Measurements from ENCODE around the gene KIF4A. TPM values are rescaled to one million over a fixed set of nuclear protein-coding genes. Genes with fewer than 3 reads are reported as not detected.

The KIF4A gene
- total RNA-seq, 4 donors from 2014 or later = 0.11 to 0.71 (median 0.13) TPM; not detected in 1

DNA sequence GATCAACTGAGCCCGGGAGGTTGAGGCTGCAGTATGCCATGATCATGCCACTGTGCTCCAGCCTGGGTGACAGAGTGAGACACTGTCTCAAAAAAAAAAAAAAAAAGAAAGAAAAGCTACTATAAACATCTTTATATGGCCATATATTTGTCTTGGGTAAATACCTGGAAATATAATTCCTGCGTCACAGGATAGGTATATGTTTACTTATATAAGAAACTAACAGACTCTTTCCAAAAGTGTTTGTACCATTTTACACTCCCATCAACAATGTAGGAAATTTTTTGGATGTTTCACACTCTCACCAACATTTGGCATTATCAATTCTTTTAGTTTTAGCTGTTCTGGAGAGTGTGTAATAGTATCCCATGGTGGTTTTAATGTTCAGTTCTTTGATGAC, 42.7 kb upstream of the KIF4A start:
- no peak for TF ChIP-seq POLR2A (IDR thresholded peaks at IDR 0.05)
- TF ChIP-seq, protein P1, sequence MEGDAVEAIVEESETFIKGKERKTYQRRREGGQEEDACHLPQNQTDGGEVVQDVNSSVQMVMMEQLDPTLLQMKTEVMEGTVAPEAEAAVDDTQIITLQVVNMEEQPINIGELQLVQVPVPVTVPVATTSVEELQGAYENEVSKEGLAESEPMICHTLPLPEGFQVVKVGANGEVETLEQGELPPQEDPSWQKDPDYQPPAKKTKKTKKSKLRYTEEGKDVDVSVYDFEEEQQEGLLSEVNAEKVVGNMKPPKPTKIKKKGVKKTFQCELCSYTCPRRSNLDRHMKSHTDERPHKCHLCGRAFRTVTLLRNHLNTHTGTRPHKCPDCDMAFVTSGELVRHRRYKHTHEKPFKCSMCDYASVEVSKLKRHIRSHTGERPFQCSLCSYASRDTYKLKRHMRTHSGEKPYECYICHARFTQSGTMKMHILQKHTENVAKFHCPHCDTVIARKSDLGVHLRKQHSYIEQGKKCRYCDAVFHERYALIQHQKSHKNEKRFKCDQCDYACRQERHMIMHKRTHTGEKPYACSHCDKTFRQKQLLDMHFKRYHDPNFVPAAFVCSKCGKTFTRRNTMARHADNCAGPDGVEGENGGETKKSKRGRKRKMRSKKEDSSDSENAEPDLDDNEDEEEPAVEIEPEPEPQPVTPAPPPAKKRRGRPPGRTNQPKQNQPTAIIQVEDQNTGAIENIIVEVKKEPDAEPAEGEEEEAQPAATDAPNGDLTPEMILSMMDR (IDR thresholded peaks at IDR 0.05) = no peak
- H3K27me3 ChIP-seq = no peaks in the 10 kb centered on the region
- 93 to 100% methylated on average over 2 of the region's 2 CpGs for WGBS, 2 donors
- no peak for DNase-seq
- no peak overlapping the region for H3K4me3 ChIP-seq (replicated peaks in 1 of 3)
- H3K4me1 ChIP-seq = no peaks in the 10 kb centered on the region
- no peaks in the 10 kb centered on the region for H3K9me3 ChIP-seq
- H3K36me3 ChIP-seq = no peaks in the 10 kb centered on the region
- intact Hi-C loops (cut with DNase I) = no loop called here
- H3K27ac ChIP-seq = no peak overlapping the region

DNA sequence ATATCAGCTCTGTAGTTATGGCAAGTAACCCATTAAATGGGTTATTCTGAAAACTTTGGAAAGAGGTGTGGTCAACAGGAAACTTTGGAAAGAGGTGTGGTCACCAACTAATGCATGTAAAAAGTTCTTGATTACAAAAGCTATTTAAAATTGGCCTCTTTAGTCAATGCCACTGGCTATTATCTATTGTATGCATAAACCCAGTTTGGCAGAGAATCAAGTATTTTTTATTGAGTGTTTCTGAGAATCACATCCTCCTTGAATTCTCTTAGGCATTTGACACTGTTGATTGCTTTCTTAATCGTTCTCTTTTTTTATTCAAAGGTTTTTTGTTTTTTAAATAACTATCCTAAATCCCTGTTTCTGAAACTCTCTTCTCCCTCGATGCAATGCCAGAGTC, 37.4 kb upstream of the KIF4A start:
- Histone ChIP-seq H3K27me3 (no peaks in the 10 kb centered on the region), H3K4me3 (replicated peaks in 1 of 3) (no peak overlapping the region), H3K36me3 (no peaks in the 10 kb centered on the region), H3K9me3 (no peaks in the 10 kb centered on the region), H3K4me1 (no peaks in the 10 kb centered on the region), H3K27ac (no peak overlapping the region)
- intact Hi-C loops (cut with DNase I) = no loop called here
- TF ChIP-seq, protein P1 (IDR thresholded peaks at IDR 0.05) = no peak
- no peak for TF ChIP-seq POLR2A (IDR thresholded peaks at IDR 0.05)
- WGBS, 2 donors = 36 to 64% methylated on average over 2 of the region's 2 CpGs
- no peak for DNase-seq

DNA sequence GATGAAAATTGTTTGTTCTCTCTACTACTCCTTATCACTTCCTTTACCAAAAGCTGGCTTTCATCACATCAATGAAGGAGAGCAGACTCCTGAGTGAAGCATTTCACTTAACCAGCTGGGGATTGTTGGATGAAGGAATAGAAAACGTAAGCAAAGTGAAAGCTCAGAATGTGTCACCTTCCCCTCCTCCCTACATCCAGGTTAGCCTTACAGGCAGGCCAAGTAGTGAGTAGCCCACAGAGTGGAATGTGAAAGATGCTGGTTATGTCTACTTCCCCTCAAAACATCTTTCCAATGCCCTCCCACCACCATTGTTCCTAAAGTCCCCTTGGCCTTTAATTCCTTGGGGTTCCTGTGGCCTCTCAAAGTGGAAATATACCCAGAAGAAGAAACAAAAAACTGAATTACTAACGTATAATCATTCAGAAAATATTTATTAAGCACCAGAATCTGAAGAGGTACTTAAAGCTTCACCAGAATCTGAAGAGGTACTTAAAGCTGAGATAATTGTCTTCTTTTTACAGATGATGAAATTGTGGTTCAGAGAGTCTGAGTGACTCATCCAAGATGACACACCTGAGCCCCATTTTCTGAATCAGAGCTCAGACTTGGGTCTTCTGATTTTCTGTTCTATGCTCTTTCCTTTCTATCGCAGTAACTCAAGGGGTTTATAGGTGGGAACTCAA, 36.4 kb upstream of the KIF4A start:
- Histone ChIP-seq H3K4me3 (replicated peaks in 1 of 3) (no peak overlapping the region), H3K36me3 (no peaks in the 10 kb centered on the region), H3K4me1 (no peaks in the 10 kb centered on the region), H3K9me3 (no peaks in the 10 kb centered on the region), H3K27ac (no peak overlapping the region), H3K27me3 (no peaks in the 10 kb centered on the region)
- DNase-seq = no peak
- 72 to 82% methylated on average over 3 of the region's 3 CpGs for WGBS, 2 donors
- intact Hi-C loops (cut with DNase I) = no loop called here
- TF ChIP-seq, protein P1 (IDR thresholded peaks at IDR 0.05) = no peak
- no peak for TF ChIP-seq POLR2A (IDR thresholded peaks at IDR 0.05)

DNA sequence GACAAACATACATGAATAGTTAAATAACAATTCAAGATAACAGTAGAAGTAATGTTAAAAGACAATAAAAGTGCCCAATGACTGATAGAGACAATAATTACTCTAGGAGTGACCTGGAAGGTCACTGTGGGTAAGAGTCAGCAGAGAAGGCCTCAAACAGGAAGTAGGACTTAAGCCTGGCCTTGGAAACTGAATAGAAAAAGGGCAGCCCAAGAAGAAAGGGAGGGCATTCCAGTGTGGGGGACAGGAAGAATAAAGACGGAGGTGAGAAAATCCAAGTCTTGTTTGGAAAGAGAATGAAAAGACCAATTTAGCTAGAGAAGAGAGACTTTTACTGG, 35.9 kb upstream of the KIF4A start:
- Histone ChIP-seq H3K4me3 (replicated peaks in 1 of 3) (no peak overlapping the region), H3K4me1 (no peaks in the 10 kb centered on the region), H3K27me3 (no peaks in the 10 kb centered on the region), H3K9me3 (no peaks in the 10 kb centered on the region), H3K27ac (no peak overlapping the region), H3K36me3 (no peaks in the 10 kb centered on the region)
- no peak for TF ChIP-seq POLR2A (IDR thresholded peaks at IDR 0.05)
- TF ChIP-seq, protein P1 (IDR thresholded peaks at IDR 0.05) = no peak
- DNase-seq = no peak
- intact Hi-C loops (cut with DNase I) = no loop called here
- WGBS, 2 donors = 88 to 90% methylated on average over 1 of the region's 1 CpG

DNA sequence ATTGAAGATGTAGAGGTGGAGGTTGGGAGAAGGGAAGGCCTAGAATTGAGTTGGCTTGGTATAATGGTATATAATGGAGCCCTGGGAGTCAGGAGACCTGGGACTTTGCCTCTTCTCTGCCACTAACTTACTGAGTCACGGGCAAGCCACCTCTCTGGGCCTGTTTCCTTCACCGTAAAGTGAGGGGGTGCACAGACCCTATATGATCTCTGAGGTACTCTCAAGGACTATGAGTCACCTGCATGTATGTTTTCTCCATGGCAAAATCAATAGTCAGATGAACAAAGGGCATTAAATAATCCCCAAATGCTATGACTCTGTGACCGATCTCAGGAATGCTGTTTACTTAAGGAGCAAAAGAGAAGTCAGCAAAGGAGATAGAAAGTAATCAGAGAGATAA, 35.0 kb upstream of the KIF4A start:
- DNase-seq = no peak
- Histone ChIP-seq H3K4me3 (replicated peaks in 1 of 3) (no peak overlapping the region), H3K4me1 (no peaks in the 10 kb centered on the region), H3K36me3 (no peaks in the 10 kb centered on the region), H3K27me3 (no peaks in the 10 kb centered on the region), H3K9me3 (no peaks in the 10 kb centered on the region), H3K27ac (no peak overlapping the region)
- 95 to 98% methylated on average over 3 of the region's 3 CpGs for WGBS, 2 donors
- TF ChIP-seq, protein P1 (IDR thresholded peaks at IDR 0.05) = no peak
- TF ChIP-seq POLR2A (IDR thresholded peaks at IDR 0.05) = no peak
- intact Hi-C loops (cut with DNase I) = no loop called here
